Measurements from ENCODE around the gene MYD88. TPM values are rescaled to one million over a fixed set of nuclear protein-coding genes. Genes with fewer than 3 reads are reported as not detected.

MYD88 gene
- total and polyA plus RNA-seq, 9 of the 15 experiments (the other 6 are each of a cell fraction or from before 2014, with no cell fraction given), result 3.2 to 47.3 (median 27.6) TPM

DNA sequence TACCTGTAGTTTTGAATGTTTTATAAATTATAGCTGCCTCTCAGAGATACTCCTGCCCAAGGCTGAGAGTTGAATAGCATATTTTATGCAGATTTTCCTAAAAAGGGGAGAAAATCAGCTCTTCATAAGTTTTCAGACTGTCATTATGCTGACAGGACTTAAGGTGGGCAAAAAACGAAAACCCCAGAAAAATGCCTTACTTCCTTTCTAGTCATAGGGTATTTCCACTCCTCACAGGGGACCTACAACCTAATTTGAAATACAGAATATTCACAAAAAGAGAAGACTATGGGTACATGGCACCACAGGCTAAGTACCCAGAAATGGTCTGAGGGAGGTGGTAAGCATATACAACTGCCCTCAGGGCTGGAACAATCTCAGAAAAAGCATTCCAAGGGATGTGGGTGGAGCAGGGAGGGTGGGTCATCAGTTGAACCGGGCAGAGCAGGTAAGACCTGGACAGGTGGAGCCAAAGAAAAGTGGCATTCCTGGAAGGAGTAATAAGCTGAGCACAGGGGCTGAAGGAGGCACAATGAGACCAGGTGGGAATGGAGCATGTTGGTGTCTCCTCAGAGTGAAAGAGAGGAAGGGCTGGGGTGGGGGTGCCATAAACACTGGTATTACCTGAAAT, 16.3 kb downstream of the MYD88 start:
- H3K4me1 ChIP-seq (replicated peaks in 1 of 2; ENCODE audit: control insufficient read depth in 2 of 2, insufficient read depth in 2 of 2, low read length in 2 of 2), result peaks cover 4 to 25% of the 10 kb centered on the region in 2 experiments
- no peak overlapping the region for H3K9ac ChIP-seq (ENCODE audit: insufficient read depth in 1 of 2, low read depth in 2 of 2, low read length in 2 of 2)
- H3K79me2 ChIP-seq (ENCODE audit: control insufficient read depth, insufficient read depth, low read length), result no peaks in the 10 kb centered on the region
- H3K27me3 ChIP-seq (ENCODE audit: control insufficient read depth in 2 of 2, insufficient read depth in 2 of 2, low read length in 2 of 2), result no peaks in the 10 kb centered on the region
- intact Hi-C loops (cut with micrococcal nuclease), result no loop called here
- no peak overlapping the region for H2AFZ ChIP-seq (ENCODE audit: low read depth, low read length)
- no peak overlapping the region for H3K4me2 ChIP-seq (ENCODE audit: insufficient read depth, low read length)
- no peak overlapping the region for H3K4me3 ChIP-seq
- ChIA-PET CTCF (ENCODE audit: low intra/inter-chr PET ratio) (no interaction called here), POLR2A (interaction anchor here (3.1 to 4.3 kb wide), 2 partner anchors 9 to 13 kb away, joined by 14 to 29 read pairs; partner anchors contain the start of gene OXSR1)
- no peaks in the 10 kb centered on the region for H3K36me3 ChIP-seq (ENCODE audit: control insufficient read depth, insufficient read depth, low read length)
- 11% methylated on average over 2 of the region's 2 CpGs for WGBS (ENCODE audit: insufficient coverage, low coverage, missing lambda C conversion rate)
- FAIRE-seq (no peak), DNase-seq (ENCODE audit: extremely low read depth in 1 of 4, low spot score in 3 of 4) (no peak), ATAC-seq (no peak)
- no peaks in the 10 kb centered on the region for H3K9me3 ChIP-seq (replicated peaks; ENCODE audit: control insufficient read depth, insufficient read depth, low read depth, low read length)
- H3K27ac ChIP-seq (ENCODE audit: extremely low read depth, low read depth, low read length), result no peak overlapping the region
- H3K9me1 ChIP-seq (ENCODE audit: control insufficient read depth, insufficient read depth, low read length), result no peaks in the 10 kb centered on the region
- BruUV-seq (replicated peaks), result no TSS peak
- in situ Hi-C loops (cut with MboI), result no loop called here
- H4K20me1 ChIP-seq (replicated peaks; ENCODE audit: control insufficient read depth, insufficient read depth, low read length), result no peaks in the 10 kb centered on the region
- TF ChIP-seq ZNF778 (CRISPR knock-in tag; IDR thresholded peaks at IDR 0.05) (no peak), ZNF175 (CRISPR knock-in tag; IDR thresholded peaks at IDR 0.05; ENCODE audit: low read depth) (no peak), GATA2 (CRISPR knock-in tag; IDR thresholded peaks at IDR 0.05) (no peak), HNRNPK (IDR thresholded peaks at IDR 0.05; ENCODE audit: low read depth, low read length, poor library complexity, severe bottlenecking) (no peak), CREM (IDR thresholded peaks at IDR 0.05; ENCODE audit: low read depth) (no peak), ZNF408 (CRISPR knock-in tag; IDR thresholded peaks at IDR 0.05; ENCODE audit: low read depth) (no peak), ZNF263 (CRISPR knock-in tag; IDR thresholded peaks at IDR 0.05; ENCODE audit: borderline replicate concordance) (no peak), RUNX1 (IDR thresholded peaks at IDR 0.05; ENCODE audit: low read depth) (no peak), HMG20A (CRISPR knock-in tag; conservative IDR thresholded peaks at IDR 0.05) (no peak), ZNF253 (CRISPR knock-in tag; conservative IDR thresholded peaks at IDR 0.05) (no peak), ATF7 (IDR thresholded peaks at IDR 0.05) (no peak), SMAD1 (IDR thresholded peaks at IDR 0.05; ENCODE audit: low read depth, low read length, partially characterized antibody) (no peak), ZNF431 (CRISPR knock-in tag; IDR thresholded peaks at IDR 0.05) (no peak), LEF1 (IDR thresholded peaks at IDR 0.05) (no peak)
- TF ChIP-seq, protein P1, sequence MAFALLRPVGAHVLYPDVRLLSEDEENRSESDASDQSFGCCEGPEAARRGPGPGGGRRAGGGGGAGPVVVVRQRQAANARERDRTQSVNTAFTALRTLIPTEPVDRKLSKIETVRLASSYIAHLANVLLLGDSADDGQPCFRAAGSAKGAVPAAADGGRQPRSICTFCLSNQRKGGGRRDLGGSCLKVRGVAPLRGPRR (CRISPR knock-in tag; IDR thresholded peaks at IDR 0.05), result no peak
- TF ChIP-seq, protein P2, sequence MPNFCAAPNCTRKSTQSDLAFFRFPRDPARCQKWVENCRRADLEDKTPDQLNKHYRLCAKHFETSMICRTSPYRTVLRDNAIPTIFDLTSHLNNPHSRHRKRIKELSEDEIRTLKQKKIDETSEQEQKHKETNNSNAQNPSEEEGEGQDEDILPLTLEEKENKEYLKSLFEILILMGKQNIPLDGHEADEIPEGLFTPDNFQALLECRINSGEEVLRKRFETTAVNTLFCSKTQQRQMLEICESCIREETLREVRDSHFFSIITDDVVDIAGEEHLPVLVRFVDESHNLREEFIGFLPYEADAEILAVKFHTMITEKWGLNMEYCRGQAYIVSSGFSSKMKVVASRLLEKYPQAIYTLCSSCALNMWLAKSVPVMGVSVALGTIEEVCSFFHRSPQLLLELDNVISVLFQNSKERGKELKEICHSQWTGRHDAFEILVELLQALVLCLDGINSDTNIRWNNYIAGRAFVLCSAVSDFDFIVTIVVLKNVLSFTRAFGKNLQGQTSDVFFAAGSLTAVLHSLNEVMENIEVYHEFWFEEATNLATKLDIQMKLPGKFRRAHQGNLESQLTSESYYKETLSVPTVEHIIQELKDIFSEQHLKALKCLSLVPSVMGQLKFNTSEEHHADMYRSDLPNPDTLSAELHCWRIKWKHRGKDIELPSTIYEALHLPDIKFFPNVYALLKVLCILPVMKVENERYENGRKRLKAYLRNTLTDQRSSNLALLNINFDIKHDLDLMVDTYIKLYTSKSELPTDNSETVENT (CRISPR knock-in tag; IDR thresholded peaks at IDR 0.05), result no peak
- TF ChIP-seq, protein P3, sequence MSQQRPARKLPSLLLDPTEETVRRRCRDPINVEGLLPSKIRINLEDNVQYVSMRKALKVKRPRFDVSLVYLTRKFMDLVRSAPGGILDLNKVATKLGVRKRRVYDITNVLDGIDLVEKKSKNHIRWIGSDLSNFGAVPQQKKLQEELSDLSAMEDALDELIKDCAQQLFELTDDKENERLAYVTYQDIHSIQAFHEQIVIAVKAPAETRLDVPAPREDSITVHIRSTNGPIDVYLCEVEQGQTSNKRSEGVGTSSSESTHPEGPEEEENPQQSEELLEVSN (IDR thresholded peaks at IDR 0.05; ENCODE audit: borderline replicate concordance in 1 of 2, extremely low read depth in 1 of 2, insufficient read depth in 1 of 2, insufficient read length in 1 of 2, low read depth in 1 of 2, low read length in 1 of 2, poor library complexity in 1 of 2, severe bottlenecking in 1 of 2), result no peak
- TF ChIP-seq, protein P4, sequence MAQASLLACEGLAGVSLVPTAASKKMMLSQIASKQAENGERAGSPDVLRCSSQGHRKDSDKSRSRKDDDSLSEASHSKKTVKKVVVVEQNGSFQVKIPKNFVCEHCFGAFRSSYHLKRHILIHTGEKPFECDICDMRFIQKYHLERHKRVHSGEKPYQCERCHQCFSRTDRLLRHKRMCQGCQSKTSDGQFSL (CRISPR knock-in tag; IDR thresholded peaks at IDR 0.05), result no peak
- TF ChIP-seq, protein P4 (tag; IDR thresholded peaks at IDR 0.05), result no peak
